Panc1 (cell line): ENCODE results near the gene N4BP2L2. TPM values are rescaled to one million over a fixed set of nuclear protein-coding genes. Genes with fewer than 3 reads are reported as not detected.

Source experiments
- ATAC-seq: fragments of 200-7000 bp; cut with Tn5 transposase; 2 replicates; pipeline ENCODE4 v1.9.1; 2020; ENCODE audit warnings: mild to moderate bottlenecking, moderate library complexity
- Bru-seq: library from RNA; stranded (reverse); fragments of 400-500 nt; gene quantifications from one replicate; lab custom pipeline; 2021; lab: Mats Ljungman, UMichigan
- BruChase-seq, 2 experiments: library from RNA; stranded (reverse); fragments of 400-500 nt; gene quantifications; one replicate each; lab custom pipeline; 2021; lab: Mats Ljungman, UMichigan
- BruUV-seq: library from RNA; stranded (reverse); fragments of 400-500 nt; replicated peaks from 2 replicates; lab custom pipeline; 2021; lab: Mats Ljungman, UMichigan
- CTCF ChIA-PET: fragments of 300-600 bp; sonication (Branson Sonifier 250); formaldehyde crosslinking; loops from one replicate; lab custom pipeline; 2022; ENCODE audit warnings: antibody characterized with exemption; lab: Charles Lee
- POLR2A ChIA-PET: fragments of 300-600 bp; sonication (Branson Sonifier 250); formaldehyde crosslinking; loops from one replicate; lab custom pipeline; 2022; ENCODE audit warnings: antibody characterized with exemption; lab: Charles Lee
- DNase-seq: peaks from one replicate; pipeline ENCODE4 v3.0.0-alpha.2; 2010; ENCODE audit warnings: low read depth, low spot score
- H3K27ac ChIP-seq: 2 replicates; pipeline ENCODE4 v1.5.1; 2011; ENCODE audit warnings: mild to moderate bottlenecking, low read length, inconsistent platforms
- H3K27me3 ChIP-seq: fragments of 200-500 bp; sonication (Bioruptor generic); 2 replicates; pipeline ENCODE4 v1.6.0; 2014; ENCODE audit warnings: low read length, inconsistent platforms; ENCODE audit not compliant: control insufficient read depth, insufficient read depth
- H3K36me3 ChIP-seq: fragments of 200-500 bp; sonication (Bioruptor generic); 2 replicates; pipeline ENCODE4 v1.5.1; 2014; ENCODE audit warnings: inconsistent platforms, mild to moderate bottlenecking, low read length, moderate library complexity; ENCODE audit not compliant: control insufficient read depth, insufficient read depth
- H3K4me1 ChIP-seq: 2 replicates; pipeline ENCODE4 v1.5.1; 2011; ENCODE audit warnings: inconsistent platforms, mild to moderate bottlenecking, low read length, moderate library complexity; ENCODE audit not compliant: control insufficient read depth, insufficient read depth
- H3K4me3 ChIP-seq, 2 experiments: 2 replicates each; pipeline ENCODE4 v1.5.1; 2011 to 2012; ENCODE audit warnings: low read depth in 2 of 2, low read length in 2 of 2, mild to moderate bottlenecking in 2 of 2, inconsistent platforms in 1 of 2, moderate library complexity in 1 of 2
- H3K9me3 ChIP-seq: fragments of 200-500 bp; sonication (Bioruptor generic); 2 replicates; pipeline ENCODE4 v1.5.1; 2014; ENCODE audit warnings: low read depth, mild to moderate bottlenecking, inconsistent platforms, low read length, moderate library complexity; ENCODE audit not compliant: control insufficient read depth, insufficient read depth
- POLR2AphosphoS5 ChIP-seq: IDR thresholded peaks from 2 replicates; pipeline ENCODE4 v1.6.1; 2012; ENCODE audit warnings: mild to moderate bottlenecking, low read depth, low read length, moderate library complexity
- REST ChIP-seq, 2 experiments: IDR thresholded peaks; 2 replicates each; pipeline ENCODE4 v1.6.1; 2011 to 2012; ENCODE audit warnings: low read depth in 2 of 2, control low read depth in 1 of 2, low read length in 1 of 2, mild to moderate bottlenecking in 1 of 2, moderate library complexity in 1 of 2; ENCODE audit not compliant: insufficient read depth in 1 of 2
- SIN3A ChIP-seq: IDR thresholded peaks from 2 replicates; pipeline ENCODE4 v1.6.1; 2012; ENCODE audit warnings: low read depth, mild to moderate bottlenecking, low read length, moderate library complexity, borderline replicate concordance; ENCODE audit not compliant: insufficient read depth
- TCF7L2 ChIP-seq: IDR thresholded peaks from 2 replicates; pipeline ENCODE4 v1.6.1; 2011; ENCODE audit warnings: mild to moderate bottlenecking, low read depth, low read length, inconsistent platforms
- in situ Hi-C: cut with HindIII; loops from 2 replicates; pipeline ENCODE4 v1.10.0; 2016; ENCODE audit warnings: low sequenced_read_pairs, low pct_unique_long_range_greater_than_20kb
- intact Hi-C: fragments of 100-400 bp; cut with micrococcal nuclease; formaldehyde crosslinking; loops from one replicate; pipeline ENCODE4 v1.10.0; 2022; ENCODE audit not compliant: unreplicated experiment
- long read RNA-seq: library from polyadenylated mRNA; unstranded; transcript quantifications from one replicate; pipeline ENCODE4 v2.0.0, GENCODE V29; 2021; ENCODE audit not compliant: unreplicated experiment
- polyA plus RNA-seq: library from polyadenylated mRNA; unstranded; fragments of >200 nt; gene quantifications from one replicate; pipeline ENCODE4 v1.2.1, GENCODE V29; 2012; ENCODE audit warnings: missing spikeins; ENCODE audit not compliant: insufficient read length
- total RNA-seq: library from RNA; stranded (reverse); gene quantifications from one replicate; pipeline ENCODE4 v1.2.1, GENCODE V29; 2021; ENCODE audit not compliant: unreplicated experiment
- TF ChIP-seq, protein P1 (sequence below): fragments of 450-650 bp; IDR thresholded peaks from 2 replicates; pipeline ENCODE4 v1.5.1; 2017; ENCODE audit warnings: mild to moderate bottlenecking

The N4BP2L2 gene
- total RNA-seq (43.8 TPM), Bru-seq, nascent RNA (percentile 84 among the genes with signal in this experiment), BruChase-seq, experiment 1, labeled RNA remaining after a 2-hour chase (percentile 92 among the genes with signal in this experiment), BruChase-seq, experiment 2, labeled RNA remaining after a 6-hour chase (percentile 88 among the genes with signal in this experiment)
- polyA plus RNA-seq = 19.0 TPM
- long read RNA-seq, full-length matches to known transcripts = 8 of 53 reads
- long read RNA-seq, partial matches to known transcripts = 22 of 53 reads
- long read RNA-seq, other reads (novel, unspliced or antisense) = 23 of 53 reads

DNA sequence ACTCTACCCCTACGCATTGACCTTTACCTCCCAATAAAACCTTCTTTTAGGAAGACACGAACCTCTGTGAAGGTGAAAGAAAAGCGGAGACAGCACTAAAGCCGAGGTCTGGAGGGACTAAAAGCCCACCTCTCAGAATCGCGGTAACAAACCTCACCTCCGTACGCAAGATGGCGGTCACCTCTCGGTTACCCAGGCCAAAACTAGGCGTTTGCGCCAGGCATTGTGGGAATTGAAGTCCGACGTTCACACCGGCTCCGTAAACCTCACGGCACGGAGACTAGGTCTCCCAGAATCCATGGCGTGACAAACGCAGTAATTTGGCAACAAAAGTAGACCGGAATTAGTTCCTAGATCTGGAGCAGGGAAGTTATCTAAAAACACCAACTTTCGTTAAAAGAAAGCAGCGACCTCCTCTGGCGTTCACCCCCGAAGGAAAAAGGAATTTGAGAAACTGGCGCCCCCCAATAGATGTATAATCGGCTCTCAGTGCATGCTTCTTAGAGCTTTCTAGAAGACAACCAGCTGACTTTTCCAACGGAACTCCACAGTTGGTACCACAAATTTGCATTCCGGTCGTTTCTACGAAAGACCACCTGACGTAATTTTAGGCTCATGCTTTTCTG lies at the start of gene N4BP2L2:
TSS of gene N4BP2L2 (minus strand) at position 175 of the 626 bp plus-strand sequence. CDS start 1,768 bp downstream, outside the sequence.
- ChIA-PET POLR2A (interaction anchor here (0.5 kb wide), 1 partner anchor 28 kb away, joined by 6 read pairs; no protein-coding TSS in a partner anchor), CTCF (interaction anchor here (0.7 kb wide), 2 partner anchors 381 to 612 kb away, joined by 3 to 13 read pairs; no protein-coding TSS in a partner anchor)
- TF ChIP-seq, protein P1, sequence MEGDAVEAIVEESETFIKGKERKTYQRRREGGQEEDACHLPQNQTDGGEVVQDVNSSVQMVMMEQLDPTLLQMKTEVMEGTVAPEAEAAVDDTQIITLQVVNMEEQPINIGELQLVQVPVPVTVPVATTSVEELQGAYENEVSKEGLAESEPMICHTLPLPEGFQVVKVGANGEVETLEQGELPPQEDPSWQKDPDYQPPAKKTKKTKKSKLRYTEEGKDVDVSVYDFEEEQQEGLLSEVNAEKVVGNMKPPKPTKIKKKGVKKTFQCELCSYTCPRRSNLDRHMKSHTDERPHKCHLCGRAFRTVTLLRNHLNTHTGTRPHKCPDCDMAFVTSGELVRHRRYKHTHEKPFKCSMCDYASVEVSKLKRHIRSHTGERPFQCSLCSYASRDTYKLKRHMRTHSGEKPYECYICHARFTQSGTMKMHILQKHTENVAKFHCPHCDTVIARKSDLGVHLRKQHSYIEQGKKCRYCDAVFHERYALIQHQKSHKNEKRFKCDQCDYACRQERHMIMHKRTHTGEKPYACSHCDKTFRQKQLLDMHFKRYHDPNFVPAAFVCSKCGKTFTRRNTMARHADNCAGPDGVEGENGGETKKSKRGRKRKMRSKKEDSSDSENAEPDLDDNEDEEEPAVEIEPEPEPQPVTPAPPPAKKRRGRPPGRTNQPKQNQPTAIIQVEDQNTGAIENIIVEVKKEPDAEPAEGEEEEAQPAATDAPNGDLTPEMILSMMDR = peak; percentile 23; the same call in 1 of the 2 replicates
- TF ChIP-seq REST (IDR thresholded peaks at IDR 0.05; ENCODE audit: insufficient read depth in 1 of 2, low read depth in 2 of 2, low read length in 1 of 2) (no peak), SIN3A (0 out of 2 replicates have a peak, but pooled peaks have one; percentile 50), TCF7L2 (no peak), POLR2AphosphoS5 (peak; percentile 58)
- intact Hi-C loops (no loop called here), in situ Hi-C loops (no loop called here)
- Histone ChIP-seq H3K36me3 (peaks cover 18% of the 10 kb centered on the region), H3K4me1 (peaks cover 3% of the 10 kb centered on the region; the same call in 1 of the 2 replicates), H3K4me3 (peak within 1 kb of the TSS; percentile 68 to 87), H3K27ac (peak within 1 kb of the TSS; percentile 98), H3K9me3 (no peaks in the 10 kb centered on the region), H3K27me3 (no peaks in the 10 kb centered on the region)
- DNase-seq = peak; percentile 83
- peak; percentile 99 for ATAC-seq
- BruUV-seq = no TSS peak

GRCh38 chr13:32587811-32588170 lies 49.2 kb upstream of the N4BP2L2 start:
- DNase-seq = no peak
- intact Hi-C loops = loop anchor here (5.0 kb wide), 1 partner anchor 50 kb away; no protein-coding TSS in a partner anchor

More at GRCh38 chr13:32587811-32588170, 49.2 kb upstream of the N4BP2L2 start:
- POLR2A ChIA-PET = no interaction called here
- Histone ChIP-seq H3K27me3 (no peaks in the 10 kb centered on the region), H3K36me3 (peaks cover 4% of the 10 kb centered on the region; the same call in 1 of the 2 replicates), H3K4me1 (peaks cover 9% of the 10 kb centered on the region), H3K27ac (peak overlapping the region; percentile 79), H3K9me3 (no peaks in the 10 kb centered on the region), H3K4me3 (peak overlapping the region; percentile 78 to 86)
- no TSS peak for BruUV-seq
- in situ Hi-C loops = no loop called here
- TF ChIP-seq POLR2AphosphoS5 (no peak), TCF7L2 (no peak), SIN3A (no peak), REST (IDR thresholded peaks at IDR 0.05; ENCODE audit: insufficient read depth in 1 of 2, low read depth in 2 of 2, low read length in 1 of 2) (no peak)
- TF ChIP-seq, protein P1 = no peak
- no peak for ATAC-seq
- CTCF ChIA-PET = interaction anchor here (1.0 to 1.2 kb wide), 2 partner anchors 52 to 63 kb away, joined by 3 to 5 read pairs; no protein-coding TSS in a partner anchor
